ENCODE data around the gene RUNX3. TPM values are rescaled to one million over a fixed set of nuclear protein-coding genes. Genes with fewer than 3 reads are reported as not detected.

The RUNX3 gene
- total RNA-seq, 1 experiment from 2014 or later: 1.5 TPM

DNA sequence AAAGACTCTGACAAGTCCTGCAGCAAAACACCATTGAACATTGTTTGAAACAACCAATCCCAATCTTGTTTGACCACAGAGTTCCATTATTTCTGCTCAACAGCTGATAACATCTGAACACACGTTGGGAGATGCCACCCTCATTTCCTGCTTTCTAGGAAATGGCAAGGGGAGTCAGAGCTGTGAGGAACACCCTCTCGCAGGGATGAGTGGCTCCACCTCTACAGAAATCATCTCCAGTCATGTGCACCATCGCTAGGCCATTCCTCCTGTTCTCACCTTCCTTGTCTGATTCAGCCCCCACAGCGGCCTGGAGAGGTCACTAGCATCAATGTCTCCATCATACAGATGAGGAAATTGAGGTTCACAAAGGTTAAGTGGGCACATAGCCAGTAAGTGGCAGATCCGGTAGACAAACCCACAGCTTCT lies 22.4 kb upstream of the RUNX3 start:
- ChIA-PET CTCF (interaction anchor here (0.6 to 2.6 kb wide), 5 partner anchors 11 to 46 kb away, joined by 3 to 11 read pairs (median 5); no protein-coding TSS in a partner anchor), POLR2A (no interaction called here)
- H3K4me1 Mint-ChIP-seq: peaks cover 35% of the 10 kb centered on the region
- DNase-seq (ENCODE audit: low spot score) (no peak), ATAC-seq (no peak)
- TF ChIP-seq, protein P1, sequence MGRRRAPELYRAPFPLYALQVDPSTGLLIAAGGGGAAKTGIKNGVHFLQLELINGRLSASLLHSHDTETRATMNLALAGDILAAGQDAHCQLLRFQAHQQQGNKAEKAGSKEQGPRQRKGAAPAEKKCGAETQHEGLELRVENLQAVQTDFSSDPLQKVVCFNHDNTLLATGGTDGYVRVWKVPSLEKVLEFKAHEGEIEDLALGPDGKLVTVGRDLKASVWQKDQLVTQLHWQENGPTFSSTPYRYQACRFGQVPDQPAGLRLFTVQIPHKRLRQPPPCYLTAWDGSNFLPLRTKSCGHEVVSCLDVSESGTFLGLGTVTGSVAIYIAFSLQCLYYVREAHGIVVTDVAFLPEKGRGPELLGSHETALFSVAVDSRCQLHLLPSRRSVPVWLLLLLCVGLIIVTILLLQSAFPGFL (CRISPR knock-in tag; IDR thresholded peaks at IDR 0.05; ENCODE audit: borderline replicate concordance): no peak
- TF ChIP-seq, protein P2, sequence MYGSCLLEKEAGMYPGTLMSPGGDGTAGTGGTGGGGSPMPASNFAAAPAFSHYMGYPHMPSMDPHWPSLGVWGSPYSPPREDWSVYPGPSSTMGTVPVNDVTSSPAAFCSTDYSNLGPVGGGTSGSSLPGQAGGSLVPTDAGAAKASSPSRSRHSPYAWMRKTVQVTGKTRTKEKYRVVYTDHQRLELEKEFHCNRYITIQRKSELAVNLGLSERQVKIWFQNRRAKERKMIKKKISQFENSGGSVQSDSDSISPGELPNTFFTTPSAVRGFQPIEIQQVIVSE (CRISPR knock-in tag; IDR thresholded peaks at IDR 0.05; ENCODE audit: borderline replicate concordance): no peak
- TF ChIP-seq, protein P3, sequence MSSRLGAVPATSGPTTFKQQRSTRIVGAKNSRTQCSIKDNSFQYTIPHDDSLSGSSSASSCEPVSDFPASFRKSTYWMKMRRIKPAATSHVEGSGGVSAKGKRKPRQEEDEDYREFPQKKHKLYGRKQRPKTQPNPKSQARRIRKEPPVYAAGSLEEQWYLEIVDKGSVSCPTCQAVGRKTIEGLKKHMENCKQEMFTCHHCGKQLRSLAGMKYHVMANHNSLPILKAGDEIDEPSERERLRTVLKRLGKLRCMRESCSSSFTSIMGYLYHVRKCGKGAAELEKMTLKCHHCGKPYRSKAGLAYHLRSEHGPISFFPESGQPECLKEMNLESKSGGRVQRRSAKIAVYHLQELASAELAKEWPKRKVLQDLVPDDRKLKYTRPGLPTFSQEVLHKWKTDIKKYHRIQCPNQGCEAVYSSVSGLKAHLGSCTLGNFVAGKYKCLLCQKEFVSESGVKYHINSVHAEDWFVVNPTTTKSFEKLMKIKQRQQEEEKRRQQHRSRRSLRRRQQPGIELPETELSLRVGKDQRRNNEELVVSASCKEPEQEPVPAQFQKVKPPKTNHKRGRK (CRISPR knock-in tag; IDR thresholded peaks at IDR 0.05; ENCODE audit: borderline replicate concordance): no peak
- TF ChIP-seq, protein P4, sequence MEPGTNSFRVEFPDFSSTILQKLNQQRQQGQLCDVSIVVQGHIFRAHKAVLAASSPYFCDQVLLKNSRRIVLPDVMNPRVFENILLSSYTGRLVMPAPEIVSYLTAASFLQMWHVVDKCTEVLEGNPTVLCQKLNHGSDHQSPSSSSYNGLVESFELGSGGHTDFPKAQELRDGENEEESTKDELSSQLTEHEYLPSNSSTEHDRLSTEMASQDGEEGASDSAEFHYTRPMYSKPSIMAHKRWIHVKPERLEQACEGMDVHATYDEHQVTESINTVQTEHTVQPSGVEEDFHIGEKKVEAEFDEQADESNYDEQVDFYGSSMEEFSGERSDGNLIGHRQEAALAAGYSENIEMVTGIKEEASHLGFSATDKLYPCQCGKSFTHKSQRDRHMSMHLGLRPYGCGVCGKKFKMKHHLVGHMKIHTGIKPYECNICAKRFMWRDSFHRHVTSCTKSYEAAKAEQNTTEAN (CRISPR knock-in tag; IDR thresholded peaks at IDR 0.05): no peak
- TF ChIP-seq, protein P5, sequence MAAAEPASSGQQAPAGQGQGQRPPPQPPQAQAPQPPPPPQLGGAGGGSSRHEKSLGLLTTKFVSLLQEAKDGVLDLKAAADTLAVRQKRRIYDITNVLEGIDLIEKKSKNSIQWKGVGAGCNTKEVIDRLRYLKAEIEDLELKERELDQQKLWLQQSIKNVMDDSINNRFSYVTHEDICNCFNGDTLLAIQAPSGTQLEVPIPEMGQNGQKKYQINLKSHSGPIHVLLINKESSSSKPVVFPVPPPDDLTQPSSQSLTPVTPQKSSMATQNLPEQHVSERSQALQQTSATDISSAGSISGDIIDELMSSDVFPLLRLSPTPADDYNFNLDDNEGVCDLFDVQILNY (CRISPR knock-in tag; IDR thresholded peaks at IDR 0.05): no peak
- TF ChIP-seq, protein P6, sequence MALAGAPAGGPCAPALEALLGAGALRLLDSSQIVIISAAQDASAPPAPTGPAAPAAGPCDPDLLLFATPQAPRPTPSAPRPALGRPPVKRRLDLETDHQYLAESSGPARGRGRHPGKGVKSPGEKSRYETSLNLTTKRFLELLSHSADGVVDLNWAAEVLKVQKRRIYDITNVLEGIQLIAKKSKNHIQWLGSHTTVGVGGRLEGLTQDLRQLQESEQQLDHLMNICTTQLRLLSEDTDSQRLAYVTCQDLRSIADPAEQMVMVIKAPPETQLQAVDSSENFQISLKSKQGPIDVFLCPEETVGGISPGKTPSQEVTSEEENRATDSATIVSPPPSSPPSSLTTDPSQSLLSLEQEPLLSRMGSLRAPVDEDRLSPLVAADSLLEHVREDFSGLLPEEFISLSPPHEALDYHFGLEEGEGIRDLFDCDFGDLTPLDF (CRISPR knock-in tag; IDR thresholded peaks at IDR 0.05): no peak
- TF ChIP-seq ZNF121 (CRISPR knock-in tag; IDR thresholded peaks at IDR 0.05): no peak
- TF ChIP-seq MXD4 (CRISPR knock-in tag; IDR thresholded peaks at IDR 0.05; ENCODE audit: borderline replicate concordance): no peak
- no peak for TF ChIP-seq GTF2I (CRISPR knock-in tag; conservative IDR thresholded peaks at IDR 0.05)
- TF ChIP-seq, protein P7, sequence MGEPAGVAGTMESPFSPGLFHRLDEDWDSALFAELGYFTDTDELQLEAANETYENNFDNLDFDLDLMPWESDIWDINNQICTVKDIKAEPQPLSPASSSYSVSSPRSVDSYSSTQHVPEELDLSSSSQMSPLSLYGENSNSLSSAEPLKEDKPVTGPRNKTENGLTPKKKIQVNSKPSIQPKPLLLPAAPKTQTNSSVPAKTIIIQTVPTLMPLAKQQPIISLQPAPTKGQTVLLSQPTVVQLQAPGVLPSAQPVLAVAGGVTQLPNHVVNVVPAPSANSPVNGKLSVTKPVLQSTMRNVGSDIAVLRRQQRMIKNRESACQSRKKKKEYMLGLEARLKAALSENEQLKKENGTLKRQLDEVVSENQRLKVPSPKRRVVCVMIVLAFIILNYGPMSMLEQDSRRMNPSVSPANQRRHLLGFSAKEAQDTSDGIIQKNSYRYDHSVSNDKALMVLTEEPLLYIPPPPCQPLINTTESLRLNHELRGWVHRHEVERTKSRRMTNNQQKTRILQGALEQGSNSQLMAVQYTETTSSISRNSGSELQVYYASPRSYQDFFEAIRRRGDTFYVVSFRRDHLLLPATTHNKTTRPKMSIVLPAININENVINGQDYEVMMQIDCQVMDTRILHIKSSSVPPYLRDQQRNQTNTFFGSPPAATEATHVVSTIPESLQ (CRISPR knock-in tag; IDR thresholded peaks at IDR 0.05): no peak
- TF ChIP-seq NR1H2 (CRISPR knock-in tag; IDR thresholded peaks at IDR 0.05): no peak
- no peak for TF ChIP-seq ZBTB21 (CRISPR knock-in tag; IDR thresholded peaks at IDR 0.05; ENCODE audit: borderline replicate concordance)
- TF ChIP-seq, protein P8, sequence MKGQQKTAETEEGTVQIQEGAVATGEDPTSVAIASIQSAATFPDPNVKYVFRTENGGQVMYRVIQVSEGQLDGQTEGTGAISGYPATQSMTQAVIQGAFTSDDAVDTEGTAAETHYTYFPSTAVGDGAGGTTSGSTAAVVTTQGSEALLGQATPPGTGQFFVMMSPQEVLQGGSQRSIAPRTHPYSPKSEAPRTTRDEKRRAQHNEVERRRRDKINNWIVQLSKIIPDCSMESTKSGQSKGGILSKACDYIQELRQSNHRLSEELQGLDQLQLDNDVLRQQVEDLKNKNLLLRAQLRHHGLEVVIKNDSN (CRISPR knock-in tag; IDR thresholded peaks at IDR 0.05): no peak
- no peak for TF ChIP-seq ZNF671 (CRISPR knock-in tag; IDR thresholded peaks at IDR 0.05)
- TF ChIP-seq, protein P9, sequence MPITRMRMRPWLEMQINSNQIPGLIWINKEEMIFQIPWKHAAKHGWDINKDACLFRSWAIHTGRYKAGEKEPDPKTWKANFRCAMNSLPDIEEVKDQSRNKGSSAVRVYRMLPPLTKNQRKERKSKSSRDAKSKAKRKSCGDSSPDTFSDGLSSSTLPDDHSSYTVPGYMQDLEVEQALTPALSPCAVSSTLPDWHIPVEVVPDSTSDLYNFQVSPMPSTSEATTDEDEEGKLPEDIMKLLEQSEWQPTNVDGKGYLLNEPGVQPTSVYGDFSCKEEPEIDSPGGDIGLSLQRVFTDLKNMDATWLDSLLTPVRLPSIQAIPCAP (CRISPR knock-in tag; IDR thresholded peaks at IDR 0.05): no peak
- TF ChIP-seq ZNF317 (CRISPR knock-in tag; IDR thresholded peaks at IDR 0.05; ENCODE audit: borderline replicate concordance, low read depth): no peak
- TF ChIP-seq, protein P10, sequence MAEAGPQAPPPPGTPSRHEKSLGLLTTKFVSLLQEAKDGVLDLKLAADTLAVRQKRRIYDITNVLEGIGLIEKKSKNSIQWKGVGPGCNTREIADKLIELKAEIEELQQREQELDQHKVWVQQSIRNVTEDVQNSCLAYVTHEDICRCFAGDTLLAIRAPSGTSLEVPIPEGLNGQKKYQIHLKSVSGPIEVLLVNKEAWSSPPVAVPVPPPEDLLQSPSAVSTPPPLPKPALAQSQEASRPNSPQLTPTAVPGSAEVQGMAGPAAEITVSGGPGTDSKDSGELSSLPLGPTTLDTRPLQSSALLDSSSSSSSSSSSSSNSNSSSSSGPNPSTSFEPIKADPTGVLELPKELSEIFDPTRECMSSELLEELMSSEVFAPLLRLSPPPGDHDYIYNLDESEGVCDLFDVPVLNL (CRISPR knock-in tag; IDR thresholded peaks at IDR 0.05; ENCODE audit: borderline replicate concordance, low read depth): no peak
- TF ChIP-seq NR2C2 (CRISPR knock-in tag; IDR thresholded peaks at IDR 0.05): no peak
- TF ChIP-seq, protein P11, sequence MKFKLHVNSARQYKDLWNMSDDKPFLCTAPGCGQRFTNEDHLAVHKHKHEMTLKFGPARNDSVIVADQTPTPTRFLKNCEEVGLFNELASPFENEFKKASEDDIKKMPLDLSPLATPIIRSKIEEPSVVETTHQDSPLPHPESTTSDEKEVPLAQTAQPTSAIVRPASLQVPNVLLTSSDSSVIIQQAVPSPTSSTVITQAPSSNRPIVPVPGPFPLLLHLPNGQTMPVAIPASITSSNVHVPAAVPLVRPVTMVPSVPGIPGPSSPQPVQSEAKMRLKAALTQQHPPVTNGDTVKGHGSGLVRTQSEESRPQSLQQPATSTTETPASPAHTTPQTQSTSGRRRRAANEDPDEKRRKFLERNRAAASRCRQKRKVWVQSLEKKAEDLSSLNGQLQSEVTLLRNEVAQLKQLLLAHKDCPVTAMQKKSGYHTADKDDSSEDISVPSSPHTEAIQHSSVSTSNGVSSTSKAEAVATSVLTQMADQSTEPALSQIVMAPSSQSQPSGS (CRISPR knock-in tag; IDR thresholded peaks at IDR 0.05; ENCODE audit: borderline replicate concordance, low read depth): no peak
- H3K27ac Mint-ChIP-seq: peak overlapping the region; percentile 83; the same call in 1 of the 2 replicates
- H3K36me3 Mint-ChIP-seq: no peaks in the 10 kb centered on the region
- H3K4me3 Mint-ChIP-seq: no peak overlapping the region
- no peaks in the 10 kb centered on the region for H3K27me3 Mint-ChIP-seq (ENCODE audit: low read depth)
- H3K9me3 Mint-ChIP-seq: no peaks in the 10 kb centered on the region

Measured in WTC11 (cell line).